ENCODE data around the gene DNAJA2. TPM values are rescaled to one million over a fixed set of nuclear protein-coding genes. Genes with fewer than 3 reads are reported as not detected.

The DNAJA2 gene
- total and polyA plus RNA-seq, 2 of the 8 experiments (the other 6 are each of a cell fraction or from before 2014, with no cell fraction given) = 9.4 to 93.8 TPM

DNA sequence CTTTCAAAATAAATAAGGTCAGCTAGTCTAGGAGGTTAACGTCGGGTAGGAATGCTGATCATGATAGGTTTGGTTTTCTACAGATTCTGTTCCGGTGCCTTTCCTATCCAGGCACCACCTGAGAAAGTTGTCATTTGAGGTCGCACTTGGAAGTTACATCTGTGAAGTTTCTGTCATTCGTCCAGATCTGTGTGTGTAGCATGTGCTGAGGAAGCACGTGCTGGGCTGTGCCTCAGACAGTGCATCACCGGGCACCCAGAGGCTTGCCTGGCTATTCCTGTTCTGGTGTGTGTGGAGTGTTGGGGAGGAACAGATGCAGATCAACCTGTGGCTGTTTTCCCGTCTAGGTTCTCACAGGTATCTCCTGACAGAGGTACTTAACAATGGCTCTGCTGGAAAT is 42.6 kb downstream of the DNAJA2 start:
- peaks cover 3 to 29% (median 26%) of the 10 kb centered on the region in 4 experiments; a peak in 7 of 8 replicates for H3K36me3 ChIP-seq (ENCODE audit: control insufficient read depth in 2 of 4, insufficient read depth in 4 of 4, low read length in 3 of 4)
- ChIA-PET POLR2A (ENCODE audit: partially characterized antibody) (interaction anchor here (0.8 to 18.9 kb wide), 3 partner anchors 12 to 44 kb away, joined by 3 to 321 read pairs (median 198); partner anchors contain the start of gene GPT2), CTCF (ENCODE audit: partially characterized antibody) (interaction anchor here (0.6 to 6.8 kb wide), 13 partner anchors 12 to 502 kb away, joined by 3 to 61 read pairs (median 5); no protein-coding TSS in a partner anchor)
- H3K23me2 ChIP-seq (ENCODE audit: low read depth, low read length) = no peaks in the 10 kb centered on the region
- no peak overlapping the region for H3K14ac ChIP-seq (ENCODE audit: insufficient read length)
- H3K79me1 ChIP-seq (ENCODE audit: low read depth, low read length) = no peaks in the 10 kb centered on the region
- H3K27ac ChIP-seq (ENCODE audit: low read depth, low read length) = no peak overlapping the region
- H3K79me2 ChIP-seq (ENCODE audit: control insufficient read depth in 1 of 2, insufficient read depth in 2 of 2, low read length in 2 of 2) = no peaks in the 10 kb centered on the region
- no peak overlapping the region for H2BK120ac ChIP-seq (replicated peaks; ENCODE audit: low read depth, low read length)
- H3K4me1 ChIP-seq (replicated peaks in 1 of 4; ENCODE audit: control insufficient read depth in 3 of 4, insufficient read depth in 4 of 4, low read length in 3 of 4) = peaks cover 0 to 3% (median 0%) of the 10 kb centered on the region in 4 experiments; a peak in 1 of 7 replicates
- no peak overlapping the region for H2BK20ac ChIP-seq (ENCODE audit: low read length)
- no peak for DNase-seq (ENCODE audit: low read depth in 1 of 2, low spot score in 2 of 2)
- H3K9me3 ChIP-seq (ENCODE audit: insufficient read depth in 2 of 2, low read depth in 1 of 2, low read length in 1 of 2) = no peaks in the 10 kb centered on the region
- H3K18ac ChIP-seq (ENCODE audit: extremely low read depth, low read length) = no peak overlapping the region
- H2AK5ac ChIP-seq (ENCODE audit: low read depth, low read length) = no peak overlapping the region
- no peak overlapping the region for H2BK5ac ChIP-seq (ENCODE audit: low read depth, low read length)
- H2AFZ ChIP-seq (ENCODE audit: low read length) = no peak overlapping the region
- no peak overlapping the region for H3K4me3 ChIP-seq (ENCODE audit: extremely low read depth in 1 of 4, insufficient read depth in 2 of 4, low read depth in 3 of 4, low read length in 4 of 4)
- H3K4ac ChIP-seq (replicated peaks; ENCODE audit: insufficient read length, low read depth, low read length) = no peak overlapping the region
- H3K23ac ChIP-seq (ENCODE audit: insufficient read length) = no peak overlapping the region
- no peak overlapping the region for H3K4me2 ChIP-seq (ENCODE audit: insufficient read depth in 1 of 2, low read depth in 2 of 2, low read length in 2 of 2)
- H4K8ac ChIP-seq (ENCODE audit: extremely low read depth, insufficient read depth, low read length) = no peak overlapping the region
- no peak overlapping the region for H2BK12ac ChIP-seq (ENCODE audit: low read depth, low read length)
- no peak for FAIRE-seq
- H3K27me3 ChIP-seq (replicated peaks in 1 of 4; ENCODE audit: control insufficient read depth in 3 of 4, extremely low read depth in 1 of 4, insufficient read depth in 3 of 4, low read length in 3 of 4) = no peaks in the 10 kb centered on the region
- peaks cover 3 to 10% of the 10 kb centered on the region in 2 experiments for H4K20me1 ChIP-seq (replicated peaks in 1 of 2; ENCODE audit: control insufficient read depth in 1 of 2, insufficient read depth in 2 of 2, low read length in 2 of 2)
- 94% methylated on average over 8 of the region's 8 CpGs; no CpG with 5 or more reads in 1 of the 2 experiments for WGBS, 2 experiments (ENCODE audit: extremely low coverage in 1 of 2, insufficient coverage in 1 of 2, insufficient read length in 1 of 2, insufficient replicate concordance in 2 of 2, low coverage in 1 of 2, low lambda C conversion rate in 2 of 2, missing lambda C conversion rate in 1 of 2)
- no peak overlapping the region for H4K5ac ChIP-seq (ENCODE audit: insufficient read length, low read depth, low read length)
- no peak overlapping the region for H3K9ac ChIP-seq (replicated peaks in 1 of 4; ENCODE audit: extremely low read depth in 1 of 4, low read depth in 3 of 4, low read length in 3 of 4)
- H3K56ac ChIP-seq (replicated peaks; ENCODE audit: insufficient read length, low read depth, low read length) = no peak overlapping the region
- H2BK15ac ChIP-seq (ENCODE audit: low read length) = no peak overlapping the region
- no peak overlapping the region for H4K91ac ChIP-seq (replicated peaks; ENCODE audit: insufficient read length, low read length)
- no peak for TF ChIP-seq CEBPB (IDR thresholded peaks at IDR 0.05; ENCODE audit: low read depth, low read length)
- TF ChIP-seq SIX5 (IDR thresholded peaks at IDR 0.05; ENCODE audit: low read depth, low read length) = no peak
- no peak for TF ChIP-seq ZNF274 (IDR thresholded peaks at IDR 0.05; ENCODE audit: borderline replicate concordance, extremely low read depth, low read length)
- TF ChIP-seq SUZ12 (IDR thresholded peaks at IDR 0.05; ENCODE audit: low read length) = no peak
- TF ChIP-seq RNF2 (IDR thresholded peaks at IDR 0.05; ENCODE audit: borderline replicate concordance, low read depth, low read length, missing control alignments, poor library complexity, severe bottlenecking) = no peak
- TF ChIP-seq MAFK (IDR thresholded peaks at IDR 0.05; ENCODE audit: low read depth, low read length) = no peak
- TF ChIP-seq RXRA (IDR thresholded peaks at IDR 0.05; ENCODE audit: insufficient read depth, low read depth, low read length) = no peak
- no peak for TF ChIP-seq SIN3A (conservative IDR thresholded peaks at IDR 0.05 in 1 of 2, IDR thresholded peaks at IDR 0.05 in 1 of 2; ENCODE audit: low read depth in 1 of 2, low read length in 2 of 2)
- TF ChIP-seq RFX5 (IDR thresholded peaks at IDR 0.05; ENCODE audit: borderline replicate concordance, low read depth, low read length) = no peak
- TF ChIP-seq RBBP5 (IDR thresholded peaks at IDR 0.05; ENCODE audit: borderline replicate concordance, low read depth, low read length) = no peak

Measured in H1 (cell line).